RPMI7951 (cell line): ENCODE data around the gene TGFBR3. TPM values are rescaled to one million over a fixed set of nuclear protein-coding genes. Genes with fewer than 3 reads are reported as not detected.
"Not testable (repeated sequence)": the region's sequence is repeated elsewhere in the genome, so short reads cannot be mapped to it uniquely, and the experiment has no call there.

Experiments
- DNase-seq: peaks from one replicate; pipeline ENCODE4 v3.0.0-alpha.2; 2012; ENCODE audit warnings: low read depth
- total RNA-seq: library from RNA; depleted of rRNA; stranded (reverse); fragments of >200 nt; shearing (Covaris generic); gene quantifications from 2 replicates; pipeline ENCODE4 v1.2.3, GENCODE V29; 2014

Gene TGFBR3
- total RNA-seq, 1 experiment from 2014 or later = 7.3 TPM

- peak; percentile 24 for DNase-seq
Observed at GRCh38 chr1:91884459-91885212, 1.3 kb downstream of the TGFBR3 start.

GRCh38 chr1:91883470-91883869, 2.5 kb downstream of the TGFBR3 start:
- peak; percentile 25 for DNase-seq

GRCh38 chr1:91881280-91881679, 4.7 kb downstream of the TGFBR3 start:
- DNase-seq = no peak

GRCh38 chr1:91879733-91880132, 6.2 kb downstream of the TGFBR3 start:
- DNase-seq = peak; percentile 39

- DNase-seq = no peak
Observed at GRCh38 chr1:91877574-91878208, 8.3 kb downstream of the TGFBR3 start.

- DNase-seq = no peak
Observed at GRCh38 chr1:91876781-91877573, 9.0 kb downstream of the TGFBR3 start.

- no peak for DNase-seq
Observed at GRCh38 chr1:91876040-91876470, 9.9 kb downstream of the TGFBR3 start.

- no peak for DNase-seq
Observed at GRCh38 chr1:91874167-91874566, 11.8 kb downstream of the TGFBR3 start.

GRCh38 chr1:91872559-91873081, 13.3 kb downstream of the TGFBR3 start:
- peak; percentile 40 for DNase-seq

GRCh38 chr1:91872000-91872399, 14.0 kb downstream of the TGFBR3 start:
- DNase-seq = no peak

- no peak for DNase-seq
Observed at GRCh38 chr1:91870322-91870721, 15.6 kb downstream of the TGFBR3 start.

- no peak for DNase-seq
Observed at GRCh38 chr1:91866425-91866824, 19.5 kb downstream of the TGFBR3 start.

GRCh38 chr1:91864017-91864700, 21.8 kb downstream of the TGFBR3 start:
- DNase-seq = peak; percentile 71

GRCh38 chr1:91863498-91863897, 22.5 kb downstream of the TGFBR3 start:
- no peak for DNase-seq

GRCh38 chr1:91862120-91862519, 23.8 kb downstream of the TGFBR3 start:
- DNase-seq = no peak

GRCh38 chr1:91857557-91858239, 28.3 kb downstream of the TGFBR3 start:
- no peak for DNase-seq

- no peak for DNase-seq
Observed at GRCh38 chr1:91856996-91857395, 29.0 kb downstream of the TGFBR3 start.

GRCh38 chr1:91854852-91855534, 31.0 kb downstream of the TGFBR3 start:
- DNase-seq = no peak

- DNase-seq = no peak
Observed at GRCh38 chr1:91853397-91853796, 32.6 kb downstream of the TGFBR3 start.

- not testable (repeated sequence) for DNase-seq
Observed at GRCh38 chr1:91852011-91852410, 33.9 kb downstream of the TGFBR3 start.
